Cortex of kidney (tissue), 1 donor: ENCODE measurements around the gene RELT.

Experiments used
- DNase-seq: peaks from one replicate; lab custom pipeline; 2025; lab: John Stamatoyannopoulos, UW

Gene RELT, protein sequence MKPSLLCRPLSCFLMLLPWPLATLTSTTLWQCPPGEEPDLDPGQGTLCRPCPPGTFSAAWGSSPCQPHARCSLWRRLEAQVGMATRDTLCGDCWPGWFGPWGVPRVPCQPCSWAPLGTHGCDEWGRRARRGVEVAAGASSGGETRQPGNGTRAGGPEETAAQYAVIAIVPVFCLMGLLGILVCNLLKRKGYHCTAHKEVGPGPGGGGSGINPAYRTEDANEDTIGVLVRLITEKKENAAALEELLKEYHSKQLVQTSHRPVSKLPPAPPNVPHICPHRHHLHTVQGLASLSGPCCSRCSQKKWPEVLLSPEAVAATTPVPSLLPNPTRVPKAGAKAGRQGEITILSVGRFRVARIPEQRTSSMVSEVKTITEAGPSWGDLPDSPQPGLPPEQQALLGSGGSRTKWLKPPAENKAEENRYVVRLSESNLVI

DNA sequence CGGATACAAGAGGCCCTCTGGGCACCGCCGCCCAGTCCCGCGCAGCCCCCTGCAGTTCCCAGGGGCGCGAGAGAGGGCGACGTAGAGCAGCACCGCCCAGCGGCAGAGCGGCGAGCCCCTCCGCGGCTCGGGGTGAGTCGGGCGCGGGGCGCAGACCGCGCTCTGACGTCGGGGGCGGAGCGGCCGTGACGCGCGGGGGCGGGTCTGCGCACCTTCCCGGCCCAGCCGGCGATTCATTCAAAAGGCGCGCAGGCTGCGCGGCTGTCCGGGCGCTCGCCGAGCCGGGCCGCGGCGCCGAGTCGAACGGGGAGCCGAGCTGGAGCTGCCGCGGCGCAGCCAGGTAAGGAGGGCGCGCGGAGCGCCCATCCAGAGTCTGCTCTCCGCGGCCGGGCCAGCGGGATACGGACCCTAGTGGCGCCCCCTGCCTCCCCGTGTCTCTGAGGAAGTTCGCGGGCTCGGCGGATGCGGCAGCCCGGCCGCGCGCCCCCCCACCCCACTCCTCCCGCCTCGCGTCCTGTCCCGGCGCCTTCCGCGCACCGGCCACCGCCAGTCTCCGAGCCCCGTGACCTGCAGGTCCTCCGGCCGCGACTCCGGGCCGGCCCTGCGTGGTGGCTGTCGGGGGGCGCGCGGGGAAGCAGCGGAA, at the start of gene RELT:
Gene RELT (plus strand): TSS at position 240 of the 643 bp plus-strand sequence. CDS start 12,738 bp downstream, outside the sequence.
- no peak for DNase-seq

DNA sequence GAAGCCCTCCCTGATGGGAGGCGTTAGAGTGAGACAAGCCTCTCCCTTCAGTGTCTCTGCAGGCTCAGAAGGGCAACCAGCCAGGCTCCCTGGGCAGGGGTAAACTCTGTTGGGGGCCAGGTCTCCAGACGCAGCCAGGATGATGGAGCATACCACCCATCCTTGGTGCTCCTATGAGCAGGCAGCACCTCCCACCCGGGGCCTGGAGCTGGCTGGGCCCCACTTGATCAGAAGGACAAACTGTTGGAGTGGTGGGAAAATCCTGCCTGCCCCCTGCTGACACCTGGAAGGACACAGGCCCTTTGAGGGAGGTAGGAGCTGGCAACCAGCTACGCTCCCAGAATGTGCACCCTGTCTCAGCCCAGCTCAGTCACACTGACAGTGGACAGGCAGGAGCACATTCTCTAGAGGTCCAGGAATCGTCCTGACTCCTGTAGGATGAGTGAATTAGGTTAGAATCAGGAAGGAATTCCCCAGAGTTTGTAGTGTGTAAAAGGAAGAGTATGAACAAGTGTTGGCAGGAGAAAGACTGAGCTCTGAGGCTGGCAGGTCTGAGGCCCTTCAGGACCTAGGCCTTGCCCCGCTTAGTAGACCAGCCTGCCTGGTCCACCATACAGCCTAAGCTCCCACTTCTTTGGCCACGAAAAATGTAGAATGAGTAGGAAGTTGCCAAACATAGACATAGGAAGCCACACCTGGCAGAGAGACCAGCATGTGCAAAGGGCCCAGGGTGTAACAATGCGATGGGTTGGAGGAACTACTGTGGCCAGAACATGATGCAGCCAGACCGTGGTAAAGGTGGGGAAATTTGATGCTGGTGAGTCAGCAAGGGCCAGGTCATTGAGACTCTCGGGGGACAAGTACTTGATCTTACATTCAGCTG, 49.0 kb upstream of the RELT start:
- no peak for DNase-seq

DNA sequence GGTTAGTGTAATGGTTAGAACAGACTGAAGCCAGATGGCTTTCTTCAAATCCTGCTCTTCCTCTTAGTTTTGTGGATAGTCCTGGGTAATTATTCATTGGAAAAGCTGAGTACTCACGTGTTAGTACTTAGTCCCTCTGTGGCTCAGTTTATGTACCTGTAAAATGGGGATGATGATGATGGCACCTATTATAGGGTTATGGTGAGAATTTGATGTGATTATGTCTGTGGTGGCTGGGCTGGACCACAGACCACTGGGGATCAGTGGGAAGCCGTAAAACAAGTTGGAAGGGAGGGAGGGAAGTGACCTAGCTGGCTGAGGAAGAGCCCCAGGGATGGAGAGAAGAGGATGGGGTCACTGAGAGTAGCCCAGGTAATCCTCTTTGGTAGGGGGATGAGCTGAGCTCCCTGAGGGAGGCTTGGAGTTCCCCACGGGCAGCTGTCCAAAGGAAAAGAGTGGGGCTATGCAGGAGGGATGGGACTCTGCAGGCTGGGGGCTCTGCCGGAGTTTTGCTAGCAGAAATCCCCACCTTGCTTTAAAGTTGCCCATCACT, 48.3 kb upstream of the RELT start:
- DNase-seq = no peak

DNA sequence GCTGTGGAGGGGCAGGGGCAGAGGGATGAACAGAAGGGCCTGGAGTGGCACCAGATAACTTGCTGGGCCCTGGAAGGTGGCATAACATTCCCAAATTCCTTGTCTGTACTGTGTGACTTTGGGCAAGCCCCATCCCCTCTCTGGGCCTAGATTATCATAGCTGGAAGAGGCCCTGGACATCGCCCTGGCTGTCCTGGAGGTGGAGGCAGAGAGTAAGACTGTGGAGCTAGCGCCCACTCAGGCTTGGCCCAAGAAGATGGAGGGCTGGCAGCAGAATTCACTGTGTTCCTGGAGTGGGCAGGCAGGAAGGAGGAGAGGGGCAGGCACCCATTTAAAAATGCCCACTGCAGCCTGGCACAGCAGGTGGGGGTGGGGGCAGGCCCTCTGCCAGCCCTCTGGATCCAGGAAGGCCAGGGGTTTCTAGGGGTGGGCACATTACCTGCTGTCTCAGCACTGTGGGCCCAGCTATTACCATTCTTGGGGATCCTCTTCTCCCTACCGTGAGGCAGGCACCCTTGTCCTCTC, 45.6 kb upstream of the RELT start:
- no peak for DNase-seq

DNA sequence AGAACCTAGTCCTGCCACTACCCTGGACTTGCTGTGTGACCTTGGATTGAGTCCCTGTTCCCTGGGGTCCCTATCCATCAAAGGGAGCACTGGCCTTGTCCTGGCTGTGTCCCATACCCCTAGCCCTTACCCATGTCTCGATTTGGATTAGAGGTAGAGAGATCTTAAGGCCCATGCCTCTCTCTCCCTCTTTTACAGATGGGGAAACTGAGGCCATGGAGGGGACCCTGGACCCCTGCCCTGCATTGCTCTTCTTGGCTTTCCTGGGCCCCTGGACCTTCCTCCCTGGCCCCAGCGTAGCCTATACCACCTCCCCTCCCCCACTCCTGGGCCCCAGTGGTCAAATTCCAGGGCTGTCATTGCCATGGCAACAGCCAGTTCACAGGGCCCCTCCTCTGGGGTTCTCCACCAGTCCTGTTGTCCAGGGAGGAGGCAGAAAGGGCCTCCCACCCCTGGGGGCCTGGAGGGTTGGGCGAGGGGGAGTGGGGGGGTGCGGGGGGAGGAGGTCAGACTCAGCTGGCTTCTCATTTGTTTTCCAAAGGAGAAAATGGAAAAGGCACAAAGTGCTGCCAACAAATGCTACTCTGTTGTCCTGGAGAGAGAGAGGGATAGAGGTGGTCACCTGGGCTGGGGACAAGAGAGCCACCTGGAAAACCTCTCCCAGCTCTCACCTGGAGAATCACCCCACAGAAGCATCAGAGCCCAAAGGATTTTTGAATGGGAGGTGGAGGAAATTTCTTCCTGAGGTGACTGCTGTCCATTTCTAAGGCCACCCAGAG, 44.9 kb upstream of the RELT start:
- no peak for DNase-seq

DNA sequence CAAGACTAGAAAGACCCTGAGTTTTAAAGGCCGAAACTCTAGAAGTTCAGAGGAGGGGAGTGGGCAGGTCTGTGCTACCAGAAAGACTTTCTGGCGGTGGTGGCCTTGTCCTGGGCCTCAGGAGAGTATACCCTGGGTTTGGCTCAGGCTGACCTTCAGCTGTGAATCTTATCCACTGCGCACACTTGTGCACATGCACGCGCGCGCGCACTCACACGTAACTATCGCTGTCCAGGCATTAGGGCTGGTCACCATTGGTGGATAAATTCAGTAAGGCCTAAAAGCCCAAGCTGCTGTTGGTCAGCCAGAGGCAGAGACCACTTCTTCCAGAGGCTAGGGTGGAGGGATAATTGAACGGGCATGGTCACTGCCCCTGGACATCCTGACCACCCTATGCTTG, 43.0 kb upstream of the RELT start:
- no peak for DNase-seq

DNA sequence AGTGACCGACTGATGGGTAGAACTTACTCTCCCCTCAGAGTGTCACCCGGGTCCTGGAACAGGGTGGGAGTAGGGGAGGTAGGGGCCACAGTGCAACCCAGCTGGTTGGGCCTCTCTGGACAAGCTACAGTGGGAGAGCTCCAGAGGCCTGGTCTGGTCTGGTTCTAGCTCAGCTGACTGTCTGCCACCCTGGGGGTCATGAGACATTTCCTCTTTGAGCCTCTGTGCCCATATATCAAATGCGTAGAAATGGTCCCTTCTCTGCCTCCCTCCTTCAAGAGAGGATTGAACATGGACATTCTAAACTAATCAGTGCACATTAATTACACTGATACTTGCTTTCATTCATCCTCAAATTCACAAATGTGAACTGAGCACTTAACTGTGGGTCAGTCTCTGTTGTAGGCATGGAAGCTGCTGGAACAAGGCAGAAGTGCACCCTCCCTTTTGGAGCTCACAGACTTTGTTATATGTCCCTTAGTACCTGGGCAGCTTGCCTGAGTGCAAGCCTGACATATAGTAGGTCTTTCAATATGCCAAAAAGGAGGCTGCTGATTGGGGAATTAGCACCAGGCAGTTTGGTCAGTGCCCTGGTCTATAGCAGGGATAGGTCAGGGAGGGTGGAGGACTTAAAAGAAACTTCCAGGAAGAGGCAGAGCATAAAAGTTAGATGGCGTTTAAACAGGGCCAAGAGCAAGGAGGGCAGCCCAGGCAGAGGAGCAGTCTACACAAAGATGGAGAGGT, 42.4 kb upstream of the RELT start:
- DNase-seq = no peak

DNA sequence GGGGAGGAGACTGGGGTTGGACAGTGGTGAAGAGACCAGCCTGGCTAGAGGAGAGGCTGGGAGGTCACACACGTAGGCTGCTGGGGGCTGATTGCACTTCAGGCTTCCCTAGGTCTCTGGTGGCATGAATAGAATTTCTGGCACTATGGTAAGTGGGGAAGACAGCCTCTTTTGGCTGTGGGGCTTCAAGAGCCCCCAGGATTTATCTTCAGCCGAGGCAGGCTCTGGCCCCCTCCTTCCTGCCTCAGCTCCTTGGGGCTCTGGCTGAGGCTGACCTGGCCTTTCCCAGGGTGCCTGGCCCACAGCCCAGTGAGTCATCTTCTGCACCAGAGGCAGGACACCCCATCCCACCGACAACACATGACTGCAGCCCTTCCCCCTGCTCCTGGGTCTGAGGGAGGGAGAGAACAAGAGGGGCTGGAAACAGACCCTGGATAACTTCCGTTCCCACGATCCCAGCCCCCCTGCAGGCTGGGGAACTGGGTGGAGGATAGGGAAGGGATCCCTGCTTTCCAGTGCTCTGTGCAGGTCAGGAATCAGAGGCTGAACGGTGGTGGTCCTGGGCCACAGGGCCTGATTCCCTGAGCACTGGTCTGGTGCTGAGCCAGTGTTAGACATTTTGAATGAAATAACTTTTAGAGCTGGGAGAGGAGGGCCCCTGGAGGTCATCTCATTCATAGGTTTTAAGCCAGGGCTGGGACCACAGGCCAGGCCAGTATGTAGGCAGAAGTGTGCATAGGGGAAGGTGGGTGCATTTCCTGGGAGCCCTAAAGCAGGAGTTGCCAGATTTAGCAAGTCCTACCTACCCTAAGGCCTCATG, 41.6 kb upstream of the RELT start:
- DNase-seq = no peak

DNA sequence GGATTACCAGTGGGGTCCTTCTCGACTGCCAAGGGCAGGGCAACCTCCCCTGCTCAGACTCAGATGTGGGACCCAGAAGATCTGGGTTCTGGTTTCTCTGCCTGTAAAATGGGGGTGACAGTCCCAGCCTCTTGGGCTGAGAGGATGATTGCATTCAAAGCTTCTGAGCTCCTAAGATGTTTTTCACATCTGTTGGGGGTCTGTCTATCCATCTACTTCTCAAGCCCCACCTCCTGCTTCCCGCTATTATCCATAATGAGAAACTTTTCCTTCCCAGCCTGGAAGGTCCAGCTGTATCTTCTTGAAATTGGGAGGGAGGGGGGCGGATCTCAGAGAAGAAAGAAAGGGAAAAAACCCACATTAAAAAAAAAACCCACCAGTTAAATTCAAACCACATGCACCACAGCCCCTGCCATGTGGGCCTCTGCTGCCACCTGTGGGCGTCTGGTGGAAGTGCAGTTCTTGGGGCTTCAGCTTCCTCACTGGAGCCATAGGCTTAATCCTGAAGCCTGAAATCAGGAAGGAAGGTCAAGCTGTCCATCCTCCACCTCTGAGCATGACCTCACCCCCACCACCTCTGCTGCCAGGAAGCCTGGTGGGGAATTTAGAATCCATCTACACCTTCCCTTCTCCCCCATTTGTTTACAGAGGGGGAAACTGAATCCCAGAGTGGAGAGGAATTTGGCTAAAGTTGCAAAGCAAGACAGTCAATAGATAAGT, 40.8 kb upstream of the RELT start:
- no peak for DNase-seq

DNA sequence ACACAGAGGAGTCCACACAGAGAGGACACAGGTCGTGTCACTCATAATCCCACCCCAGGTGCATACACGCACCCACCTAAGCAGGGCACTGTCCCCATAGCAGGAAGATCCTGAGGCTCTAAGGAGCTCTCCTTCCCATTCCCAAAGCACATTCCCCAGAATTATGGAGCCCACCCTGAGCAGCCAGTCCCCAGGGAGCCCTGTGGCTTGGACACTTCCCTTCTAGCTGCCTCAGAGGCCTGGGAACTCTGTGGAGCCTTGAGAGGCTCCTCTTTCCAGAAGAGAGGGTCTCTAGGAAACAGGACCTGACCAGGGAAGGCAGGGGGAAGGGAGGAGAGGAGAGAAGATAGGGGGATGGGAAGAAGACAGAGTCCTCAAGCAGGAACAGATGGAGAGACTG, 38.4 kb upstream of the RELT start:
- DNase-seq = no peak

DNA sequence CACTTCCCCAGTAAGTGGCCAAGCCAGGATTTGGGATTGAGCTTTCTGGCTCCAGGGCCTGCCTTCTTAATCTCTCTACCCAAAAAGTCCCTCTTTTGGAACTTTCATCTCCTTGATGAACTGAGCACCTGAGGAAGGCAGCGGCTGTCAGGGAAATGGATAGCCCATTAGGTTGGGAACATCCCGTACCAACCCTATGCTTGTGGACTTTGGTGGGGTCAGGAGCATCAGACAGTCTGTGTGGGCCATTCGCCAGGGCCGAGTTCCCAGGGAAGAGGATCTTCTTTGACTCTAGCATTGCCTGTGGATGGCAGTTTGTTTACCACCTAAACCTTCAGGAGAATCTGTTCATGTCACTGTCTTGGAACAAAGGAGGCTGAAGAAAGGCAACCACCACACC, 37.9 kb upstream of the RELT start:
- no peak for DNase-seq

DNA sequence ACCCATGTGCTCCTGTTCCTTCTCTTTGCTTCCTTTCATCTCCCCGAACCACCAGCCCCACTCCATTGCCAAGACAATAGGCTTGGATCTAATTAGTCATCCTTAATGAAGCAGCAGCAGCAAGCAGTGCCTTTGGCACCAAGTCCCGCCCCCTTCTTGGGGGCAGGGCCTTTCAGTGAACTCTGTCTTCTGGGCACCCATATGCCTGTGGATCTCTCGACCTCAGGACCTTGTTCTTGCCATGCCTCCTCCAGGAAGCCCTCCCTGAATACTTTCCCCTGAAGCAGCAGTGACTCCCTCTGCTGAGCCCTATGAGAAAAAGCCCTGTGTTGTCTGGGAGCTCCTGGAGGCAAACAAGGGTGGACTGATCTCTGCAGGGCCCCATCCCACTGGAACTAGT, 36.0 kb upstream of the RELT start:
- no peak for DNase-seq

DNA sequence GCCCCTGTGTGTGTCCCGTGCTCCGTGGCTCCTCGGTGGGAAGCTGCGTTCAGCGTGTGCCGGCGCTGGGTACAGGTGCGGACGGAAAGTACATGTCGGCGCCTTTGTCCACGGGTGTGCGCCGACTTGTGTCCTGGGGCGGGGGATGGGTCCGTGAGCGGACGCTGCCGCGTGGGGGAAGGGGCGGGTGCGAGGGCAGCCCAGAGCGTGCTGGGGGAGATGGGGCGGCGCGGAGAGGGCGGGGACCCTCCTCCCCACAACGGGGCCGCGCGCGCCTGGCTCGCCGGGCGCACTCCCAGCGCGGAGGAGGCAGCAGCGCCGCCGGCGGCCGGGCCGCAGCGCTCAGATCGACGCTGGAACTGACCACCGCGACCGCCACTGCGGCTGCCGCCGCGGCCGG, 33.6 kb upstream of the RELT start:
- DNase-seq = no peak

DNA sequence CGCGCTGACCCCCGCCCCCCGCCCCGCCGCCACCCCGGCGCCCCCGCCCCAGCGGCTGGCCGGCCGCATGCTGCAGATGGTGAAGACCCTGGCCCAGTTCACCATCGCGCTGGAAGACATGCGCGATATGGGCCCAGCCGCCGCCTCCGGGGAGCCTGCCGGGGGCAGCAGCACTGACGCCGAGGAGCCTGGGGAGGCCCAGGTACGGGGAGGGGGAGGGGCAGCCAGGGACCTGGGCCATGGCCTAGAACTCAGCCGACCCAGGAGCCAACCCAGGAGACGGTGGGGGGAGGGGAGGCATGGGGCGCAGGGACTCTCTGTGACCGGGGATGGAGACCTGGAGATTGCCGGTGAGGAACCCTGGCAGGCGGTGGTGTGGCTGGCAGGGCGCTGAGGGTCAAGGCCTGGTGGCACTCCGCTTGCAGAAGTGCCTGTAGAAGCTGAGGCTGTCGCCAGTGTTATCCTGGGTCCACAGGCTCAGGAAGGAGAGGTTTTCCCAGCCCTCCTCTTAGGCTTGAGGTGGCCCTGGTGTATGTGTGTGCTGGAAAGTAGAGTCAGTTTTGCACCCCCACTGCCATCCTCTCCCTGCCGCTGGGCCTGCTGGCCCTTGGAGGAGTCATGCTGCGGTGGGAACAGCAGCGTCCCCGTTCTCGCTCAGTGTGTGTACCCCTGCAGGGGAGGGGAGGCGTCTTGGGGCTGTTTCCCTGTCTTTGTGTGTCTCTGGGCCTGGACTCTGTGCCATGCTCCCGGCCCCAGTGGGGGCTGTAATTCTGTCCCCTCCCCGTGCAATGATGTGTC, 32.9 kb upstream of the RELT start:
- no peak for DNase-seq

DNA sequence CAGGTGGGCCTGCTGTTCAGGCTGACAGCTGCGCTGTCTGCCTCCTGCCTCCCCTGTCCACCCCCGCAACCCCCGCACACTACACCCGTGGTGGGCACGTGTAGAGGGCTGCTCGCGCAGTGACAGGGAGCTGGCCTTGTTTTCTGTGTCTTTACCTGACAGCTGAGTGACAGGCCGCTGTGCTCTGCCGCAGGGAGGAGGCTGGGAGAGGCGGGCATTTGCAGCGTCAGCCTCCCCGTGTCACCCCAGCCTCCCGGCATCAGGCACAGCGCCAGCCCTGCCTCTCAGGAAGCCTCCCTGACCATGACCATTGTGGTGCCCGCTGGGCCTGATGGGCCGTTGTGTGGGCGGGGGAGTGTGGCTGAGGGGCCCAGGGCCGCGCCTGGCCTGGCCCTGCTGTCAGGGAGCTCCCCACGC, 32.0 kb upstream of the RELT start:
- DNase-seq = no peak

DNA sequence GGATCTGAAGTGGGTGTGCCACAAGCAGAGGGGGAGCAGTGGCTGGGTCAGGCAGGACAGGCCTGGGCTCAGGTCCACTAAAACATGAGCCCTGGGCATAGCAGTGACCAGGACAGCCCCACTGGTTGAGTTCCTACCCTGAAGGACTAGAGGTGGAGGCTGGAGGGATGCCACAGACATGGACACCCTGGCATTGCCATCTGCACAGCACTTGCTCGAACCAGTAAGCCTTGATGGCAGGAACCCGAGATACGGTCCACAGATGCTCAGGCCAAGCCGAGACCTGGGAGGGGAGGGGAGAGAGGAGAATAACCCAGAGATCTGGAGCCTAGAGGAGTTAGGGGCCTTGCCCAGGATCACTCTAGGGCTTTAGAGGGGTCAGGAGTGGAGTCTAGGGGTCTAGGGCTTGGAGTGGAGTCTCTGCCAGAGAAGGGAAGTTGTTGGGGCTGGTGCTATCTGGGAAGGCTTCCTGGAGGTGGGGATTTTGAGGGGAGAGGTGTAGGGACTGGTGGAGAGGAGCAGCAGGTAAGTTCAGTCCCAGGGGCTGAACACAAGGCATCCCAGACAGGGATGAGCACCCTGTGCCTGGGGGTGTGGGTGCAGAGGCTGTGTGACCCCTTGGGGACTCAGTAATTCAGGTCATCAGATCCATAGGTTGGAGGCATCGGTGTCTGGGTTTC, 30.6 kb upstream of the RELT start:
- no peak for DNase-seq

DNA sequence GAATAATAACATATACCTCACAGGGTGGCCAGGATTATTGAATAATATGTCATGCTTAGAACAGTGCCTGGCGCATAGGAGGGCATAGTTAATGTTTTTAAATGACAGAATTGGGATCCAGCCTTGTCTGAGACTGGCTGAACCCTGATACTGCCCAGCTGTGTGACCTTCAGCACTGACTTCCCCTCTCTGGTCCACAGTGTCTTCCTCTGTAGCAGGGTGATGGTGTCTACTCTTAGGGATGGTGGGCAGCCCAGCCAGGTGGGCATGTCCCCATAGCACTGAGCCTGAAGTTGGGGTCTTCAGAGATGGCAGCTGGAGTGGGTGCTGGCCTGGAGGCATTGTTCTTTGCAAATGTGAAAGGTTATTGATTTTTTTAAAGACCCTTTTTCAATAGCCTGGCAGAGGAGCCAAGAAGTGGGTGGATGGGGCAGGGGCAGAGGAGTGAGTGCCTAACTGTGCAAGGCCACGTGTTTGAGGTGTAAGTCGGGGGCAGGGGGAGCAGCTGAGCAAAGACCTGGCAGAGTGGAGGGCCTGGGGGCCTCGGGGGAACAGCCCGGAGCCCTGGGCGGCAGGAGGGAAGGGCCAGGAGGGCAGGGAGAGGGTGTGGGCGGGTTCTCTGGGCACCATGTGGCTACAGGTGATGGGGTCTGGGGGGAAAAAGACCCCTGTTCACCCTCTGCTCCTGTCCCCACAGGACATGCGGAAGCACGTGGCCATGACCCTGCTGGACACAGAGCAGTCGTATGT, 29.8 kb upstream of the RELT start:
- no peak for DNase-seq
